Body of pancreas (tissue), 4 donors: Measurements from ENCODE around the gene COMMD10.

Experiments
- CTCF ChIP-seq, 7 experiments: fragments of 450-650 bp in 4 of 7; fragments of 200-600 bp in 3 of 7; sonication (generic) in 3 of 7; IDR thresholded peaks; one replicate each; pipeline ENCODE4 v1.5.1; 2016 to 2019; ENCODE audit warnings: antibody characterized with exemption in 7 of 7
- POLR2A ChIP-seq, 3 donors: fragments of 450-650 bp; IDR thresholded peaks; one replicate each; pipeline ENCODE4 v1.6.1; 2016; ENCODE audit warnings: antibody characterized with exemption in 3 of 3, mild to moderate bottlenecking in 2 of 3

GRCh38 chr5:116212225-116212624 is 127.4 kb downstream of the COMMD10 start:
- no peak for TF ChIP-seq CTCF (IDR thresholded peaks at IDR 0.05)
- no peak for TF ChIP-seq POLR2A (IDR thresholded peaks at IDR 0.05)
